ENCODE results near the gene ISG15.

DNA sequence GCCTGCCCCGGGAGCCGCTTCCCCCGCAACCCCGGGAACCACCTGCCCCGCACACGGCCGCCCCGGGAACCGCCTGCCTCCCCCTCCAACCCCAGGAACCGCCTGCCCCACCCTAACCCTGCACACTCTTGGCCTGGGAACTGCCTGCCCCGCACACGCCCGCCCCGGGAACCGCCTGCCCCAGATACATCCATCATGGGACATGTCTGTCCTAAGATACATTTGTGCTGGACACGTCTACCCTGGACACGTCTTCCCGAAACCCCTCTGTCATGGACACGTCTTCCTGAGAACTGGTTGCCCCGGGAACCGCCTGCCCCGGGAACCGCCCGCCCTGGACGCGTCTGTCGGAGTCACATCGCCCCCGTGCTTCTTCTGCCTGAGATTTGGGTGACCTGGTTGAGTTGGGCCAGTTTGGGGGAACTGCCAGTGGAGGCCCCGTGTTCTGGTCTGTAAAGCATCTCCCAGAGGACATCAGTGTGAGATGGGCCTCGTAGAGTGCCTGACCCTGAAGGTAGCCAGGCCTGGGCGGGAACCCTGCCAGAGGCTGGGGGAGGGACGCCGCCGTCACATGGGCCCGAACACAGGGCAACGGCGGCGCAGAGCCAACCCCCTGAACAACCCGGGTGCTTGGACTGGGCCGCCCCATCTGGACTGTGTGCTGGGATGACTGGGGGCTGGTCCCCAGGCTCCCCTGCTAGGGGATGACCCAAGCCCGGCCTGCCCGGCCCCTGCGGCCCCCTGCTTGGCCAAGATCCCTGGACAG is 35.0 kb upstream of the ISG15 start:
- no peak for TF ChIP-seq POLR2AphosphoS5 (IDR thresholded peaks at IDR 0.05; ENCODE audit: low read depth, low read length)
- TF ChIP-seq POLR2A (IDR thresholded peaks at IDR 0.05; ENCODE audit: low read depth, low read length) = no peak
